NCI-H1417 treated with DMSO at 0.1 percent for 48 hours (cell line): ENCODE measurements around the gene TIA1.
"Not testable (repeated sequence)": the region's sequence is repeated elsewhere in the genome, so short reads cannot be mapped to it uniquely, and the experiment has no call there.

Experiments
- DNase-seq: peaks from one replicate; lab custom pipeline; 2025; lab: John Stamatoyannopoulos, UW

Gene TIA1, protein sequence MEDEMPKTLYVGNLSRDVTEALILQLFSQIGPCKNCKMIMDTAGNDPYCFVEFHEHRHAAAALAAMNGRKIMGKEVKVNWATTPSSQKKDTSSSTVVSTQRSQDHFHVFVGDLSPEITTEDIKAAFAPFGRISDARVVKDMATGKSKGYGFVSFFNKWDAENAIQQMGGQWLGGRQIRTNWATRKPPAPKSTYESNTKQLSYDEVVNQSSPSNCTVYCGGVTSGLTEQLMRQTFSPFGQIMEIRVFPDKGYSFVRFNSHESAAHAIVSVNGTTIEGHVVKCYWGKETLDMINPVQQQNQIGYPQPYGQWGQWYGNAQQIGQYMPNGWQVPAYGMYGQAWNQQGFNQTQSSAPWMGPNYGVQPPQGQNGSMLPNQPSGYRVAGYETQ

DNA sequence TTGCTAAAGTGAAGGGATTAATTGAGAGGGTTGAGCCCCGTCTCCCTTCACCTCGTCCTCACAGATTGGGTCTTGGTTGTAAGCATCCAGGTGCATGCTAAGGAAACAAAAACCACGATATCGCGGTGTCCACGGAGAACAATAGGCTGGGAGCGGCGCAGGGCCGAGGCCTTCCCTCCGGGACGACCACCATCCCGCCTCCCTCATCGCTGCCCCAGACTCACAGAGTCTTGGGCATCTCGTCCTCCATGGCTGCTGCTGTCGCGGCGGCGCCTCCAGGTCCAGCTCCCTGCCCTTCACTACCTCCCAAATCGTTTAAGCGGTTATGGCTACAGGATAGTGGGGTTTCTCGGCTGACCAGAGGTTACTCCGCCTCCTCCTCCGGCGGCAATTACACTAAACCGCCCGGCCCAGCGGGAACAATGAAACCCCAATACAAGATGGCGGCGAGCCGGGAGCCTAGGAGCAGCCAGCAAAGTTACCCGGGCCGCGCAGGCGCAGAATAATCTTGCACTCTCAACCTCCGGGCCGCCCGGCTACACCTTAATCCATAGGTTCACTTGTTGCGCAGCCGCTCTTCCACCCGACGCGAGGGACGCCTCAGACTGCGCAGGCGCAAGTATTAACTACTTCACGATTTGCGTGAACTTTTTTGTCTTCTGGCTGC lies at the start of gene TIA1:
Gene TIA1 (minus strand): TSS at position 448 of the 667 bp plus-strand sequence. CDS start 198 bp downstream, at position 250.
- DNase-seq = peak; percentile 99

DNA sequence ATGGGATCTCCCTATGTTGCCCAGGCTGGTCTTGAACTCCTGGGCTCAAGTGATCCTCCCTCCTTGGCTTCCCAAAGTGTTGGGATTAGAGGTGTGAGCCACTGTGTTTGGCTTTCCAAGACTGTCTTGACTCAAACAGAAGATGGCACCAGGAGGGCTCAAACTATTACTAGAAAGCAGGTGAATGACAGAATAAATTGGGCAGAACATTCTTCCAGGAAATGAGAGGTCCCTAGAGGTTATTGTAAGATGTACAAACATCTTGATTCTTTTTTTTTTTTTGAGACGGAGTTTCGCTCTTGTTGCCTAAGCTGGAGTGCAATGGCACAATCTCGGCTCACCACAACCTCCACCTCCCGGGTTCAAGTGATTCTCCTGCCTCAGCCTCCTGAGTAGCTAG lies 49.4 kb upstream of the TIA1 start:
- not testable (repeated sequence) for DNase-seq

DNA sequence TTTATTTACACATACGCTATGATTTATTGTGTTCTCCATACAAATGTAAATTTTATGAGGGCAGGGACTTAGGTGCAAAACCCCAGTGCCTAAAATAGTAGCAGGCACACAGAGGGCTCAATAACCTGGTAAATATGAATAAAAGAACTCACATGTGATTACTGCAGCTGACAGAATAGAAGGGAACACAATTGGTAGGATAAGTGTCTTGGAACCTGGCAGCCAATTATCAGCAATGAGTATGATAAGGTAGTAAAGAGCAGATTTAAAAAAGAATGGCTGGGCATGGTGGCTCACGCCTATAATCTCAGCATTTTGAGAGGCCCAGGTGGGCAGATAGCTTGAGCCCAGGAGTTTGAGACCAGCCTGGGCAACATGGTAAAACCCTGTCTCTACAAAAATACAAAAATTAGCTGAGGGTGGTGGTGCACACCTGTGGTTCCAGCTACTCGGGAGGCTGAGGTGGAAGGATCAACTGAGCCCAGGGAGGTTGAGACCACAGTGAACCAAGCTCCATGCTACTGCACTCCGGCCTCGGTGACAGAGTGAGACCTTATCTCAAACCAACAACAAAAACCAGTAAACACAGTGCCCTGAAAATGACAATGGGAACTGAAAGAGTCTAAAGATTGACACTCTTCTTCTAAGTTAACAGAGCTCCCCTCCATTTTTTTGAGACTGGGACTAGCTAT lies 35.2 kb upstream of the TIA1 start:
- no peak for DNase-seq

DNA sequence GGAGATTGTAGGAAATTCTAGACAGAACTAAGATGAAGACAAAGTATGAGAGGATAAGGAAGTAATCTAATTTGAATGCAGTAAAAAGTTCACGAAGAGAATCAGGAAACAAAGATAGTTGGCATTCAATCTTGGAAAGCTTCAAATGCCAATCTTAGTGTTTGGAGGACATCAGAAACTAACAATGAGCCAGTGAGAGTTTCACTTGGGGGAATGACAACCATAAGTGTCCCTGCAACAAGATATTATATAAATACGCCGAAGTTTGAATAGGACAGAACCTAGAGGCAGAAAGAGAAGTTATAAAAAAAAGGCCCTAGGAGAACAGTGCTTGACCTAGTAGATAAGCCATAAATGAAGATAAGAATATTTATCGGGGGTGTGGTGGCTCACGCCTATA lies 34.0 kb upstream of the TIA1 start:
- DNase-seq = no peak

DNA sequence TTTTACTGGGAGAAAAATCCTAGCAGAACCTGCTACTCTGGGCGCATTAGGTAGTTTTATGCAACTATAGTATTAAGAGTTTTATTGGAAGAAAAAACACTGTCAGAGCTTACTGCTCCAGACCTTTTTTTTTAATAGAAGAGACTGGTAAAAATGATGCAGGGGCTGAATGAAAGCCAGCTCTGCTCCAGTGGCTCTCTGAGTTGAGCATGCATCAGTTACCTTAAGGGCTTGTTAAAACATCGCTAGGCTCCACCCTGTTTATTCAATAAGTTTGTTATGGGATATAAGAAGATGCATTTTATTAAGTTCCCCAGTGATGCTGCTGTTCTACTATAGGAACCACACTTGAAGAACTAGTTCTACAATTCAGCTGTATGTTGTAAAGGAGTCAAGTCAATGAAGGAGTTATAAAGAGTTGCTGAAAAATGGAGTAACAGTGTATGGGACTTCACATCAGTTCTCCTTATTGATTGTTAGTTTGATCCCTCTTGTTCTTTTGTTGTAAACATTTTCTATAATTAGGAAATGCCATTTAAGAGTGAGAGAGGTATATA lies 31.9 kb upstream of the TIA1 start:
- DNase-seq = no peak

DNA sequence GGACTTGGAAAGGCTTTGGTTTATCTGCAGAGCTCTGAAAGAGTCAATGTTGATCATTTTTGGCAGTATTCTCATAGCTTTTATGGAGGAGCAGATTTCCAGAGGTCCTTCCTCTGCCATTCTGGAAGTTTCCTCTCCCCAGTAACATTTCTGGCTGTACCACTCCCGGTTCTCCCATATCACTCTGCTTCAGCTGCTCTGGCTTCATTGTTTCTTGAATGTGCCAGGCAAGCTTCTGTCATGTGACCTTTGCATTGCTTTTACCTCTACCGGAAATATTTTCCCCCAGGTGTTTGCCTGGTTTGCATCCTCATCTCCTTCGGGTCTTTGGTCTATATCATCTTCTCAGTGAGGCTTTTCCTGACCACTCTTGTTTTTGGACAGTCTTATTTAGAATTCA lies 21.9 kb upstream of the TIA1 start:
- DNase-seq = no peak

DNA sequence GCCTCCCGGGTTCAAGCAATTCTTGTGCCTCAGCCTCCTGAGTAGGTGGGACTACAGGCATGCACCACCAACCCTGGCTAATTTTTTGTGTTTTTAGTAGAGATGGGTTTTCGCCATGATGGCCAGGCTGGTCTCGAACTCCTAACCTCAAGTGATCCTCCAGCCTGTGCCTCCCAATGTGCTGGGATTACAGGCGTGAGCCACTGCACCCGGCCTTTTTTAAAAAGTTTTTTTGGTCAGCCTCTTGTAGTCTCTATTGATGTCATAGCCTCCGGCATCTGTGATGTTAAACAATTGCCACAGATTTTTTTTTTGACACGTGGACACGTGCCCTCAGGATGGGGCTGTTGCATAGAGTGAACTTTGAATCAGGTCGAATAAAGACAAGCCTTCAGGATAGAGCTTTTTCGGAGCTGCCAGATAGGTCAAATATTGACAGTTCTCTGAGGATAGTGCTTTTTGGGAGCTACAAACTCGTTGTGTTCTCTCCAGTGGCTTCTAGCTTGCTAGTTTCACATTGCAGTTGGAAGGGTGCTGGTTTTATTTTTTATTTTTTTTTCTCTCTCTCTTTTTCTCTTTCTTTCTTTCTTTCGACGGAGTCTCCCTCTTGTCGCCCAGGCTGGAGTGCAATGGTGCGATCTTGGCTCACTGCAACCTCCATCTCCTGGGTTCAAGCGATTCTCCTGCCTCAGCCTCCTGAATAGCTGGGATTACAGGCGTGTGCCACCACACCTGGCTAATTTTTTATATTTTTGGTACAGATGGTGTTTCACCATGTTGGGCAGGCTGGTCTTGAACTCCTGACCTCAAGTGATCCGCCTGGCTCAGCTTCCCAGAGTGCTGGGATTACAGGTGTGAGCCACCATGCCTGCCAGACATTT lies 21.2 kb upstream of the TIA1 start:
- not testable (repeated sequence) for DNase-seq

DNA sequence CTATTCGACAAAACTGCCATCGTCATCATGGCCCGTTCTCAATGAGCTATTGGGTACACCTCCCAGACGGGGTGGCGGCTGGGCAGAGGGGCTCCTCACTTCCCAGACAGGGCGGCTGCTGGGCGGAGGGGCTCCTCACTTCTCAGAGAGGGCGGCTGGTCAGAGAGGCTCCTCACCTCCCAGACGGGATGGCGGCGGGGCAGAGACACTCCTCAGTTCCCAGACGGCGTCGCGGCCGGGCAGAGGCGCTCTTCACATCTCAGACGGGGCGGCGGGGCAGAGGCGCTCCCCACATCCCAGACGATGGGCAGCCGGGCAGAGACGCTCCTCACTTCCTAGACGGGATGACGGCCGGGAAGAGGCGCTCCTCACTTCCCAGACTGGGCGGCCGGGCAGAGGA lies 18.5 kb upstream of the TIA1 start:
- DNase-seq = not testable (repeated sequence)

DNA sequence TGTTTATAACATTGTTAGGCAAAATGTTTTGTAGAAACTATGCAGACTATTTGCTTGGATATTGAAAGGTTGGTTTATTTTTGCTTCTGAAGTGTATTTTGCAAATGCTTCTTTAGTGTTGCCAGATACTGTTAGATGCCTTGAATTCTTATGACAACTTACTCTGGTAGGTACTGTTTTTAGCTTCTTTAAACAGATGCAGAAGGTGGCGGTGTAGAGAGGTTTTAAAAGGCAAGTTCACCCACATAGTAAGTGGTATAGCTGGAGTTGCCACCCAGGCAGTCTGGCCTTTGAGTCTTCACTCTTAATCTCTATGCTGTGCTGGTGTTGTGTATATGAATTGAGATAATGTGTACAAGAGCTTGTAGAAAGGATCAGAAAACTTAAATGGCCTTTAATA lies 13.1 kb upstream of the TIA1 start:
- DNase-seq = no peak

DNA sequence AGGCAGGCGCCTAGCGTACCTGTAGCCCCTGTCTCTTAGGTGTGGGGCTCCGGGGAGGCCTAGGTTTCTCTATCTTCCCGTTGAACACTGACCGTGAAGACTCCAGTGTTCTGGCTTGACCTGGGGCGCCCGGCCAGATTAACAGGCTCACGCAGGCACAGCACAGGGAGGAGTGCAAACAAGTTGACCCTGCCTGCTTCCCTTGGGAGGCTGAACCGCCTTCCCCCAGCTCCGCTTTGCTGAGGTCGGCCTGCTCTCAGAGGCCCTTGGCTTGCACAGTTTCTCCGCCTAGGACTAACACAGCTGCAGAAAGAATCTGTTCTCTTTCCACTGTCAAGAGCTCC lies 10.1 kb upstream of the TIA1 start:
- no peak for DNase-seq

DNA sequence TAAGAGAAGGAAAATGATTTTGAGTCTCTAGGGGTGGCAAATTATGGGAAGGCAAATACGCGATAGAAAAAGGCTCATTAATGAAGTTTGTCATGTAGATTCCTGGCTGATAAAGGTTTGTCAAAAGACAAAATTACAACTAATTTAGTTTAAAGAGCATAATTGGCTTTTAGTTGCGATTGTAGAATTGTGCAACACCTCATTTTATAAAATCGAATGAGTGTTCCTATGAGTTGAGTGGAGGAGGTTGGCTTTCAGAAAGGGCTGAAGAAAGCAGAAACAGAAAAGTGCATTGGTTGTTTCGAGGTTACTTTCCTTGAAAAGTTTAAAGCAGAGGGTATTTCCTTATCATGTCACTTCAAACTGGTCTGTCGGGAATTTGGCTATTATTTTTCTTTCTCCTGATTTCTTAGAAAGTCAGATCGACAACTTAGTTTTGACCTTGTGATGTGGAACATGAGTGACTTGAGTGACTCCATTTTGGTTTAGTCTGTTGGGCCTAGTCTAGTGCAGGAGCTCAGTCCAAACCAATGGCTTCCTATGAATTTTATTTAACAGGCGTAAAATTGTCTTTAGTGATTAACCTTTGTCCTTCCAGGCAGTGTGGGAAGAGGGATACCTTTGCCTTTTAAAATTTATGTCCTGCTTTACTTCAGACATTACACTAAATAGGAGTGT lies 7.3 kb upstream of the TIA1 start:
- DNase-seq = no peak

DNA sequence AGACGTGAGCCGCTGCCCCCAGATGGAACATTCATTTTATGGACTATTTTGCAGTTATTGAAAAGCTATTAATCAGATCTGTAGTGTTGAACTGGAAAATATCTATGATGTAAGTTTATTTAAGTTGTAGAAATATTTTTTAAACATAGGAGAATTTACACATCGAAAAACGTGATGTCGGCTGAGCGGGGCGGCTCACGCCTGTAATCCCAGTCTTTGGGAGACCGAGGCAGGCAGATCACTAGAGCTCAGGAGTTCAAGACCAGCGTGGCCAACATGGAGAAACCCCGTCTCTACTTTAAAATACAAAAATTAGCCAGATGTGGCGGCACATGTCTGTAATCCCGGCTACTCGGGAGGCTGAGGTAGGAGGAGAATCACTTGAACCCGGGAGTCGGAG lies 2.0 kb upstream of the TIA1 start:
- DNase-seq = no peak

DNA sequence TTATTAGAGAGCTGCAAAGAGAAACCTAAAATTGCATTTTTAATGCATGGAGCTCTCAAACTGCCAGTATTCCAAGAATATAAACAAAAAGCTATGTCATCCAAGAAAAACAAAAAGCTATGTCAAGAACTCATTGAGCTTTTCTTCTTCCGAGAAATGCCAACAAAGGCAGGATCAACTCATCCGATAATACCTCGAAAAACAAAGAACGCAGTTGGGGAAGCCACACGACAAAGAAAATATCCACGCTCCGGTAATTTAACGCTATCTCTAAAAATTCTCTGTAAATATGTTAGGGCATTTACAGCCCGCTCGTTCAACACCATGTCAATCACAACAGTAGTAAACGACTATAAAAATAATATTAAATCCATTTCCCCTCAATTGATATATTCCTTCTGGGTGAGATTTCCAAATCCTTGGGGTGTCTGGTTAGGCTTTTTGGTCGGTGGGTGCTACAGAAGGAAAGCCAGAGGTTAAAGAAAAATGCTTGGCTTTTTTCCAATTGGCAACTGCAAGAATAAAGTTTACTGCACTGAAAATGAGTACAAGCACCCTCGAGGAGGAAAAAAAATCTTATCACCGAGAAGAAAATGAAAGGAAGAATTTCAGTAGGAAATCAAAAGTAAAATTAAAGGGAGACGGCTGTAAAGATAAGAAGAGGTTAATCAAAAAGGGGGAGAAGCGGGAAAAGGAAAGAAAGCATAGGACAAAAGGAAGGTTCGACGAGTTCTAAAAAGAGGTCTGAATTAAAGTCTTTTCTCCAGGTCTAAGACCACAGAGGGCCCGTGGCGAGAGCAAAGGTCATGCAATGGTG lies 856 bp downstream of the TIA1 start:
- DNase-seq = no peak

DNA sequence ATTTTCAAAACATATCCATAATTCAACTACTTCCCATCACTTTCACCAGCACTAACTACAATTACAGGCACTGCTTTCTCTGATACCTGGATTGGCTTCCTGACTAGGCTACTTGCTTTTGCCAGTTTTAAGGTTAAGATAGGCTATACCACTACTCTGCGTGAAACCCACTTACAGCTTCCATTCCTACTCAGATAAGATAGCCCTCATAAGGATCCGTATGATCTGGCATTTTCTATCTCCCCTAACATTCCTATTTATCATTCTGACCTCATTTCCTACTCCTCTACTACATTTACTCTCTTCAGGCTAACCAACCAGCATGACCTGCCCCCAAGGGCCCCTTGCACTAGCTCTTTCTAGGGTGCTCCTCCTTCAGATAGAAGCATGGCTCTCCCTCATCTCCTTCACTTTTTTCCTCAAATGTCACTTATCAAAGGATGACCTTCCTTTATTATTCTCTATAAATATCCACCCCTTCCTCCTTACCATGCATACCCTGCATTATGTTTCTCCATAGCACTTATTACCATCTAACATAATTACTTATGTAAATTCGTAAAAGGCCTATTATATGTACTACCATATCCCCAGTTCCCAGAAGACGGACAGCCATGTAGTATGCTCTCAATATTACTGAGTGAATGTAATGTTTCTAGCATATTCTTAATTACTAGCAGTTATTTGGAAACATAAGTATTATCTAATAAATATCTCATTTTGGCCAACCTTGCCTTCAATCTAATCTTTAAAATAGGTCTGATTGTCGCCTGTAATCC lies 4.4 kb downstream of the TIA1 start:
- no peak for DNase-seq

DNA sequence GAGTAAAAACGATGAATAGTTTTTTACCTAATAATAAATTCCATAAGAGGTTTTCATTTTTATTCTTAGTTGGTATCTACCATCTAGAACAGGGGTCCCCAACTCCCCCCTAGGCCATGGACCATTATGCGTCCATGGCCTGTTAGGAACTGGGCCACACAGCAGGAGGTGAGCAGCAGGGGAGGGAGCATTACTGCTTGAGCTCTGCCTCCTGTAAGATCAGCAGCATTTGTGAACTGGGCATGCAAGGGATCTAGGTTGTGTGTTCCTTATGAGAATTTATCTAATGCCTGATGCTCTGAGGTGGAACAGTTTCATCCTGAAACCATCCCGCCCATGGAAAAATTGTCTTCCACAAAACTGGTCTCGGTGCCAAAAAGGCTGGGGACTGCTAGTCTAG lies 5.9 kb downstream of the TIA1 start:
- DNase-seq = no peak

DNA sequence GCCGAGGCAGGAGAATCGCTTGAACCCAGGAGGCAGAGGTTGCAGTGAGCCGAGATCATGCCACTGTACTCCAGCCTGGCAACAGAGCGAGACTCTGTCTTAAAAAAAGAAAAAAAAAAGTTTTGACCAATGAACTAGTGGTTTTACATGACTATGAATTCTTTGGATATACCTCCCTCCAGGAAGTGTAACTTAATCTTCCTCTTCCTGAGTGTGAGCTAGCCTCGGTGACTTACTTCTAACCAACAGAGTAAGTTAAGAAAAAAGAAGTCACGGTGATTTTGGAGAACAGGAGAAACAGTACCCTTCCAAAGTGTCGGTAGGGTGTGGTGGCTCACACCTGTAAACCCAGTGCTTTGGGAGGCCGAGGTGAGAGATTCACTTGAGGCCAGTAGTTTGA lies 7.1 kb downstream of the TIA1 start:
- no peak for DNase-seq

DNA sequence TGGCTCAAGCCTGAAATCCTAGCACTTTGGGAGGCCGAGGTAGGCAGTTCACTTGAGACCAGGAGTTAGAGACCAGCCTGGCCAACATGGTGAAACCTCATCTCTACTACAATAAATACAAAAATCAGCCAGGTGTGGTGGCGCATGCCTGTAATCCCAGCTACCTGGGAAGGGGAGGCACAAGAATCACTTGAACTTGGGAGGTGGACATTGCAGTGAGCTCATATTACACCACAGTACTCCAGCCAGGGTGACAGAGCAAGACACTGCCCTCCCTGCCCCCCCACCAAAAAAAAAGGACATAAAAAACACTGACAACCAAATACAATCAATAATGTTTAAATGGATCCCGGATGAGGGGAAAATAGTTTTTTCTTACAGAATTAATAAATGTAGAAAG lies 7.8 kb downstream of the TIA1 start:
- no peak for DNase-seq

DNA sequence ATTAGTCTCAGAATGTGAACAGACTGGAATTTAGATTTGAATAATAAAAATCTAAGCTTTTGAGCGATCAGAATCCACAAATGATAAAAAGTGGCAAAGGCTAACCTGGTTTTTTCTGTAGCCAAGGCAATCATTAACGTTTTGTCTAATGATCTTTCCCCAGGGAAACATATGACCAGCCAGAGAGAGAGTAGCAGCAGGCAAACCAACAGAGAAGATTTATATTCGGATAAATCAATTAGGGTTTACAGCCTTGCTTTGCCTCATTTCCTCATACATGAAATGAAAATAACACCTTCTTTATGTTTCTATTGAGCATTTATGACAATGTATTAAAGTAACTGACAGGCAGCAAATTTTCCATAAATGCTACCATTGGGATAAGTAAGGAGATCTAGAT lies 14.5 kb downstream of the TIA1 start:
- no peak for DNase-seq

DNA sequence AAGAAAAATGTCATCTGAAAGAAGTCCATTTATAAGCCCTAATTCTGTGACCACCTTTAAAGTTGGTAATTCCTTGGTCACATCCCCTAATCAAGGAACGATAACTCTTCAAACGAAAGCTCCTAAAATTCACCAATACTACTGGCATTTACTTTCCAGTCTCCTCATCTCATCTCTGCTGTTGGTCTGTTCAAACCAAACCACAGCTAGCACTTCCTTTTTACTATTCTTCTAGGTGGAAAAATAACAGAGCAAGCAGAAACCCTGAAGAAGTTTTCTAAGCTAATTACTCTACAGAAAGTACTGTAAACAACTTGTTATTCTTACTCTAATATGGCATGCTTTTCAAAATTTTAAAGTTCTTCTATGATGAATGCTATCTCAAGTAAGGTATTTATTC lies 21.6 kb downstream of the TIA1 start:
- DNase-seq = no peak

DNA sequence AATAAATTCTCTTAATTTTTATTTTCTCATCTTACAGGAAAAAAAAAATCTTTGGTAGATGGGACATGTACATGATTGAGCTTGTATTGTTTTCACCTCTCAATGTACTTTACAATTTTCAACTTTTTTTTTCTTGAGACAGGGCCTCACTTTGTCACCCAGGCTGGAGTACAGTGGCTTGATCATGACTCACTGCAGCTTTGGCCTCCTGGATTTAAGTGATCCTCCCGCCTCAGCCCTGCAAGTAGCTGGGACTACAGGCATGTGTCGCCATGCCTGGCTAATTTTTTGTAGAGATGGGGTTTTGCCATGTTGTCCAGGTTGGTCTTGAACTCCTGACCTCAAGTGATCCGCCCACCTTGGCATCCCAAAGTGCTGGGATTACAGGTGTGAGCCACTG lies 25.1 kb downstream of the TIA1 start:
- DNase-seq = not testable (repeated sequence)
